ENCODE data around the gene FUS. TPM values are rescaled to one million over a fixed set of nuclear protein-coding genes. Genes with fewer than 3 reads are reported as not detected.

Gene FUS
- total and polyA plus RNA-seq, 9 of the 15 experiments (the other 6 are each of a cell fraction or from before 2014, with no cell fraction given) = 43.9 to 575 (median 87.2) TPM

DNA sequence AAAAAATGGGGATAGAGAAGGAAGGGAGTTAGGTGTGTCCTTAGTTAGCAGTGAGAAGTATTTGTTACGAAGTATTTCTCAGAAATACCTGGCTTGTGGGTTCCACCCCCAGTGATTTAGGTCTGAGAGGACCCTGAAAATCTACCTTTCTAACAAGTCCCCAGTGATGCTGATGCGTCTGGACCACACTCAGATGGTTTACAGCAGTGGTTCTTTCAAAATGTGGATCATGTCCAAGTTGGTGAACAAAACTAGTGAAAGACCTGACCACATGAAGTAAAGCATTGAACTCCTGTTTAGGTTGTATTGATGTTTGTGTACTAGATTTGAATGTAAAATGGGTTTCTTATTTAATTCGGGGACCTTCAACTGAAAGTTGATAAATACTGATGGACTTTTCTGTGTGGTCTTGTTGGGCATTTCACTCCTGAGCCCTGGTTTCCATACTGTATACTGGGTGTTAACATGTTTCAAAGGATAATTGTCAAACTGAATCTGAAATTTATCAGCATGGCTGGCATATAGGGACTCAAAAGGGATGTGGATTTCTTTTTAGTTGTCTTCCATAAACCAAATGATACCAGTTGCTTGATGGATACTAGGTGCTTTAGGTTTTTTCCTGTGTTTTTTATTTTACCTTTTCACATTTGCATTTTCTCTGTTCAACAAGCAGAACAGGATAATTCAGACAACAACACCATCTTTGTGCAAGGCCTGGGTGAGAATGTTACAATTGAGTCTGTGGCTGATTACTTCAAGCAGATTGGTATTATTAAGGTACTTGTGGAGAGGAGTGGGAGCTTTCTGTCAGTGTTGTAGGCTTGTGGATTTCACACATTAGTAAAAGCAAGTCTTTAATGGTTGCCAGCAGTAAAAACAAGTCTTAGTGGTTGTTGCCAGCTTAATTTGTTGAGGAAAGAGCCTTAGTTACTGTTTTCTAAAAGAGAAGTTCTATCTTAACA lies 8.8 kb downstream of the FUS start:
- H2AFZ ChIP-seq (ENCODE audit: low read depth, low read length) = no peak overlapping the region
- no peak for DNase-seq (ENCODE audit: extremely low read depth in 1 of 4, low spot score in 3 of 4)
- H3K9me1 ChIP-seq (ENCODE audit: control insufficient read depth, insufficient read depth, low read length) = peaks cover 4% of the 10 kb centered on the region
- no peak overlapping the region for H3K4me2 ChIP-seq (ENCODE audit: insufficient read depth, low read length)
- peaks cover 66% of the 10 kb centered on the region for H3K79me2 ChIP-seq (ENCODE audit: control insufficient read depth, insufficient read depth, low read length)
- H4K20me1 ChIP-seq (replicated peaks; ENCODE audit: control insufficient read depth, insufficient read depth, low read length) = peaks cover 22% of the 10 kb centered on the region
- ChIA-PET CTCF (ENCODE audit: low intra/inter-chr PET ratio) (no interaction called here), POLR2A (interaction anchor here (0.7 to 8.2 kb wide), 10 partner anchors 9 to 685 kb away, joined by 3 to 63 read pairs (median 4); partner anchors contain the start of genes FUS, KAT8, PYCARD and TRIM72)
- peaks cover 99% of the 10 kb centered on the region for H3K36me3 ChIP-seq (ENCODE audit: control insufficient read depth, insufficient read depth, low read length)
- peaks cover 0 to 3% of the 10 kb centered on the region in 2 experiments; a peak in 3 of 5 replicates for H3K4me1 ChIP-seq (replicated peaks in 1 of 2; ENCODE audit: control insufficient read depth in 2 of 2, insufficient read depth in 2 of 2, low read length in 2 of 2)
- WGBS (ENCODE audit: insufficient coverage, low coverage, missing lambda C conversion rate) = 88% methylated on average over 3 of the region's 3 CpGs
- no peaks in the 10 kb centered on the region for H3K27me3 ChIP-seq (ENCODE audit: control insufficient read depth in 2 of 2, insufficient read depth in 2 of 2, low read length in 2 of 2)
- ATAC-seq = no peak
- no peaks in the 10 kb centered on the region for H3K9me3 ChIP-seq (replicated peaks; ENCODE audit: control insufficient read depth, insufficient read depth, low read depth, low read length)
- no peak overlapping the region for H3K27ac ChIP-seq (ENCODE audit: extremely low read depth, low read depth, low read length)
- FAIRE-seq = no peak
- intact Hi-C loops (cut with micrococcal nuclease) (loop anchor here (10.0 kb wide), 1 partner anchor 256 kb away; the partner anchor contains the start of gene ZNF843), in situ Hi-C loops (cut with MboI) (no loop called here)
- no peak overlapping the region for H3K4me3 ChIP-seq
- H3K9ac ChIP-seq (ENCODE audit: insufficient read depth in 1 of 2, low read depth in 2 of 2, low read length in 2 of 2) = no peak overlapping the region
- no TSS peak for BruUV-seq (replicated peaks)
- TF ChIP-seq ZNF197 (CRISPR knock-in tag; IDR thresholded peaks at IDR 0.05; ENCODE audit: low read depth) = no peak
- TF ChIP-seq, protein P1, sequence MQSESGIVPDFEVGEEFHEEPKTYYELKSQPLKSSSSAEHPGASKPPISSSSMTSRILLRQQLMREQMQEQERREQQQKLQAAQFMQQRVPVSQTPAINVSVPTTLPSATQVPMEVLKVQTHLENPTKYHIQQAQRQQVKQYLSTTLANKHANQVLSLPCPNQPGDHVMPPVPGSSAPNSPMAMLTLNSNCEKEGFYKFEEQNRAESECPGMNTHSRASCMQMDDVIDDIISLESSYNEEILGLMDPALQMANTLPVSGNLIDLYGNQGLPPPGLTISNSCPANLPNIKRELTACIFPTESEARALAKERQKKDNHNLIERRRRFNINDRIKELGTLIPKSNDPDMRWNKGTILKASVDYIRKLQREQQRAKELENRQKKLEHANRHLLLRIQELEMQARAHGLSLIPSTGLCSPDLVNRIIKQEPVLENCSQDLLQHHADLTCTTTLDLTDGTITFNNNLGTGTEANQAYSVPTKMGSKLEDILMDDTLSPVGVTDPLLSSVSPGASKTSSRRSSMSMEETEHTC (IDR thresholded peaks at IDR 0.05) = no peak
- peak; percentile 23; the same call in 1 of the 2 replicates for TF ChIP-seq KHSRP (IDR thresholded peaks at IDR 0.05)
- 0 out of 2 replicates have a peak, but pooled peaks have one; percentile 6 for TF ChIP-seq ILF3 (IDR thresholded peaks at IDR 0.05; ENCODE audit: borderline replicate concordance)
- TF ChIP-seq ZKSCAN3 (CRISPR knock-in tag; IDR thresholded peaks at IDR 0.05) = no peak
- TF ChIP-seq ELF2 (CRISPR knock-in tag; IDR thresholded peaks at IDR 0.05) = no peak
- TF ChIP-seq HIVEP1 (CRISPR knock-in tag; IDR thresholded peaks at IDR 0.05) = no peak
- TF ChIP-seq, protein P2, sequence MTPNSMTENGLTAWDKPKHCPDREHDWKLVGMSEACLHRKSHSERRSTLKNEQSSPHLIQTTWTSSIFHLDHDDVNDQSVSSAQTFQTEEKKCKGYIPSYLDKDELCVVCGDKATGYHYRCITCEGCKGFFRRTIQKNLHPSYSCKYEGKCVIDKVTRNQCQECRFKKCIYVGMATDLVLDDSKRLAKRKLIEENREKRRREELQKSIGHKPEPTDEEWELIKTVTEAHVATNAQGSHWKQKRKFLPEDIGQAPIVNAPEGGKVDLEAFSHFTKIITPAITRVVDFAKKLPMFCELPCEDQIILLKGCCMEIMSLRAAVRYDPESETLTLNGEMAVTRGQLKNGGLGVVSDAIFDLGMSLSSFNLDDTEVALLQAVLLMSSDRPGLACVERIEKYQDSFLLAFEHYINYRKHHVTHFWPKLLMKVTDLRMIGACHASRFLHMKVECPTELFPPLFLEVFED (CRISPR knock-in tag; conservative IDR thresholded peaks at IDR 0.05) = peak; percentile 73
- no peak for TF ChIP-seq ZNF316 (IDR thresholded peaks at IDR 0.05)
- TF ChIP-seq, protein P3, sequence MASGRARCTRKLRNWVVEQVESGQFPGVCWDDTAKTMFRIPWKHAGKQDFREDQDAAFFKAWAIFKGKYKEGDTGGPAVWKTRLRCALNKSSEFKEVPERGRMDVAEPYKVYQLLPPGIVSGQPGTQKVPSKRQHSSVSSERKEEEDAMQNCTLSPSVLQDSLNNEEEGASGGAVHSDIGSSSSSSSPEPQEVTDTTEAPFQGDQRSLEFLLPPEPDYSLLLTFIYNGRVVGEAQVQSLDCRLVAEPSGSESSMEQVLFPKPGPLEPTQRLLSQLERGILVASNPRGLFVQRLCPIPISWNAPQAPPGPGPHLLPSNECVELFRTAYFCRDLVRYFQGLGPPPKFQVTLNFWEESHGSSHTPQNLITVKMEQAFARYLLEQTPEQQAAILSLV (tag; IDR thresholded peaks at IDR 0.05) = no peak
- TF ChIP-seq ZNF551 (CRISPR knock-in tag; IDR thresholded peaks at IDR 0.05) = peak; percentile 67; the same call in 1 of the 2 replicates
- TF ChIP-seq, protein P4, sequence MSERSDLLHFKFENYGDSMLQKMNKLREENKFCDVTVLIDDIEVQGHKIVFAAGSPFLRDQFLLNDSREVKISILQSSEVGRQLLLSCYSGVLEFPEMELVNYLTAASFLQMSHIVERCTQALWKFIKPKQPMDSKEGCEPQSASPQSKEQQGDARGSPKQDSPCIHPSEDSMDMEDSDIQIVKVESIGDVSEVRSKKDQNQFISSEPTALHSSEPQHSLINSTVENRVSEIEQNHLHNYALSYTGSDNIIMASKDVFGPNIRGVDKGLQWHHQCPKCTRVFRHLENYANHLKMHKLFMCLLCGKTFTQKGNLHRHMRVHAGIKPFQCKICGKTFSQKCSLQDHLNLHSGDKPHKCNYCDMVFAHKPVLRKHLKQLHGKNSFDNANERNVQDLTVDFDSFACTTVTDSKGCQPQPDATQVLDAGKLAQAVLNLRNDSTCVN (CRISPR knock-in tag; IDR thresholded peaks at IDR 0.05) = peak; percentile 35; the same call in 1 of the 2 replicates
- TF ChIP-seq POLR2A (conservative IDR thresholded peaks at IDR 0.05) = peak; percentile 49
- TF ChIP-seq, protein P5, sequence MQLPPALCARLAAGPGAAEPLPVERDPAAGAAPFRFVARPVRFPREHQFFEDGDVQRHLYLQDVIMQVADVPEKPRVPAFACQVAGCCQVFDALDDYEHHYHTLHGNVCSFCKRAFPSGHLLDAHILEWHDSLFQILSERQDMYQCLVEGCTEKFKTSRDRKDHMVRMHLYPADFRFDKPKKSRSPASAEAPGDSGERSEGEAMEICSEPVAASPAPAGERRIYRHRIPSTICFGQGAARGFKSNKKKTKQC (CRISPR knock-in tag; IDR thresholded peaks at IDR 0.05) = no peak
- TF ChIP-seq, protein P6, sequence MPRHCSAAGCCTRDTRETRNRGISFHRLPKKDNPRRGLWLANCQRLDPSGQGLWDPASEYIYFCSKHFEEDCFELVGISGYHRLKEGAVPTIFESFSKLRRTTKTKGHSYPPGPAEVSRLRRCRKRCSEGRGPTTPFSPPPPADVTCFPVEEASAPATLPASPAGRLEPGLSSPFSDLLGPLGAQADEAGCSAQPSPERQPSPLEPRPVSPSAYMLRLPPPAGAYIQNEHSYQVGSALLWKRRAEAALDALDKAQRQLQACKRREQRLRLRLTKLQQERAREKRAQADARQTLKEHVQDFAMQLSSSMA (CRISPR knock-in tag; IDR thresholded peaks at IDR 0.05) = no peak
- peak; percentile 35; the same call in 1 of the 2 replicates for TF ChIP-seq POLR2AphosphoS5 (IDR thresholded peaks at IDR 0.05; ENCODE audit: control insufficient read depth, insufficient read depth, low read depth, low read length)
